ENCODE data around the gene SLC46A3. TPM values are rescaled to one million over a fixed set of nuclear protein-coding genes. Genes with fewer than 3 reads are reported as not detected.

Gene SLC46A3
- total and polyA plus RNA-seq, 2 donors (not counting 1 experiment from before 2014, with no cell fraction given), result 2.6 to 6.4 TPM

GRCh38 chr13:28741084-28741491, 22.3 kb upstream of the SLC46A3 start:
- no peaks in the 10 kb centered on the region for H3K4me1 ChIP-seq (ENCODE audit: control insufficient read depth, extremely low read depth, insufficient read depth, low read length)
- no peaks in the 10 kb centered on the region for H3K36me3 ChIP-seq (ENCODE audit: control insufficient read depth, insufficient read depth, low read length)
- no peak overlapping the region for H3K27ac ChIP-seq (ENCODE audit: insufficient read depth, low read length)
- H3K4me2 ChIP-seq (ENCODE audit: extremely low read depth, insufficient read depth, low read length), result no peak overlapping the region
- no peaks in the 10 kb centered on the region for H3K27me3 ChIP-seq (ENCODE audit: control insufficient read depth, insufficient read depth, low read length)
- no peaks in the 10 kb centered on the region for H3K9me3 ChIP-seq (ENCODE audit: control insufficient read depth, insufficient read depth, low read depth, low read length)
- H3K4me3 ChIP-seq (replicated peaks in 1 of 4; ENCODE audit: control extremely low read depth in 1 of 4, insufficient read depth in 1 of 4, low read depth in 3 of 4, low read length in 4 of 4), result no peak overlapping the region
- H4K20me1 ChIP-seq (ENCODE audit: control insufficient read depth, extremely low read depth, insufficient read depth, low read length), result no peaks in the 10 kb centered on the region
- DNase-seq (ENCODE audit: low read depth in 2 of 2), result no peak
- no peak overlapping the region for H3K9ac ChIP-seq (ENCODE audit: insufficient read depth, low read length)
- TF ChIP-seq EZH2 (IDR thresholded peaks at IDR 0.05; ENCODE audit: low read length, missing control alignments) (no peak), CTCF (conservative IDR thresholded peaks at IDR 0.05 in 1 of 2, IDR thresholded peaks at IDR 0.05 in 1 of 2; ENCODE audit: low read depth in 1 of 2, low read length in 2 of 2) (no peak)
- no peak overlapping the region for H2AFZ ChIP-seq (ENCODE audit: low read length)
- no peaks in the 10 kb centered on the region for H3K79me2 ChIP-seq (ENCODE audit: control insufficient read depth, insufficient read depth, low read length)

GRCh38 chr13:28739376-28739775, 20.6 kb upstream of the SLC46A3 start:
- no peaks in the 10 kb centered on the region for H3K27me3 ChIP-seq (ENCODE audit: control insufficient read depth, insufficient read depth, low read length)
- H3K4me3 ChIP-seq (replicated peaks in 1 of 4; ENCODE audit: control extremely low read depth in 1 of 4, insufficient read depth in 1 of 4, low read depth in 3 of 4, low read length in 4 of 4), result no peak overlapping the region
- H3K79me2 ChIP-seq (ENCODE audit: control insufficient read depth, insufficient read depth, low read length), result no peaks in the 10 kb centered on the region
- no peak overlapping the region for H3K27ac ChIP-seq (ENCODE audit: insufficient read depth, low read length)
- no peak for TF ChIP-seq EZH2 (IDR thresholded peaks at IDR 0.05; ENCODE audit: low read length, missing control alignments)
- no peak for TF ChIP-seq CTCF (conservative IDR thresholded peaks at IDR 0.05 in 1 of 2, IDR thresholded peaks at IDR 0.05 in 1 of 2; ENCODE audit: low read depth in 1 of 2, low read length in 2 of 2)
- H3K4me2 ChIP-seq (ENCODE audit: extremely low read depth, insufficient read depth, low read length), result no peak overlapping the region
- no peak overlapping the region for H2AFZ ChIP-seq (ENCODE audit: low read length)
- no peak overlapping the region for H3K9ac ChIP-seq (ENCODE audit: insufficient read depth, low read length)
- no peaks in the 10 kb centered on the region for H3K36me3 ChIP-seq (ENCODE audit: control insufficient read depth, insufficient read depth, low read length)
- H3K4me1 ChIP-seq (ENCODE audit: control insufficient read depth, extremely low read depth, insufficient read depth, low read length), result no peaks in the 10 kb centered on the region
- H3K9me3 ChIP-seq (ENCODE audit: control insufficient read depth, insufficient read depth, low read depth, low read length), result no peaks in the 10 kb centered on the region
- DNase-seq (ENCODE audit: low read depth in 2 of 2), result no peak
- H4K20me1 ChIP-seq (ENCODE audit: control insufficient read depth, extremely low read depth, insufficient read depth, low read length), result no peaks in the 10 kb centered on the region

- no peaks in the 10 kb centered on the region for H3K36me3 ChIP-seq (ENCODE audit: control insufficient read depth, insufficient read depth, low read length)
- no peaks in the 10 kb centered on the region for H4K20me1 ChIP-seq (ENCODE audit: control insufficient read depth, extremely low read depth, insufficient read depth, low read length)
- H3K27me3 ChIP-seq (ENCODE audit: control insufficient read depth, insufficient read depth, low read length), result no peaks in the 10 kb centered on the region
- no peak overlapping the region for H2AFZ ChIP-seq (ENCODE audit: low read length)
- no peak overlapping the region for H3K4me2 ChIP-seq (ENCODE audit: extremely low read depth, insufficient read depth, low read length)
- TF ChIP-seq EZH2 (IDR thresholded peaks at IDR 0.05; ENCODE audit: low read length, missing control alignments) (no peak), CTCF (conservative IDR thresholded peaks at IDR 0.05 in 1 of 2, IDR thresholded peaks at IDR 0.05 in 1 of 2; ENCODE audit: low read depth in 1 of 2, low read length in 2 of 2) (no peak)
- DNase-seq (ENCODE audit: low read depth in 2 of 2), result no peak
- H3K27ac ChIP-seq (ENCODE audit: insufficient read depth, low read length), result no peak overlapping the region
- H3K9ac ChIP-seq (ENCODE audit: insufficient read depth, low read length), result no peak overlapping the region
- H3K4me3 ChIP-seq (replicated peaks in 1 of 4; ENCODE audit: control extremely low read depth in 1 of 4, insufficient read depth in 1 of 4, low read depth in 3 of 4, low read length in 4 of 4), result no peak overlapping the region
- H3K9me3 ChIP-seq (ENCODE audit: control insufficient read depth, insufficient read depth, low read depth, low read length), result no peaks in the 10 kb centered on the region
- no peaks in the 10 kb centered on the region for H3K79me2 ChIP-seq (ENCODE audit: control insufficient read depth, insufficient read depth, low read length)
- H3K4me1 ChIP-seq (ENCODE audit: control insufficient read depth, extremely low read depth, insufficient read depth, low read length), result no peaks in the 10 kb centered on the region
Observed at GRCh38 chr13:28735481-28736029, 16.8 kb upstream of the SLC46A3 start.

Measured in fibroblast of lung (primary cell).